Measurements from ENCODE around the gene TAOK3. TPM values are rescaled to one million over a fixed set of nuclear protein-coding genes. Genes with fewer than 3 reads are reported as not detected.

The TAOK3 gene
- total and polyA plus RNA-seq, 9 of the 15 experiments (the other 6 are each of a cell fraction or from before 2014, with no cell fraction given) = 24.3 to 83.5 (median 47.1) TPM

DNA sequence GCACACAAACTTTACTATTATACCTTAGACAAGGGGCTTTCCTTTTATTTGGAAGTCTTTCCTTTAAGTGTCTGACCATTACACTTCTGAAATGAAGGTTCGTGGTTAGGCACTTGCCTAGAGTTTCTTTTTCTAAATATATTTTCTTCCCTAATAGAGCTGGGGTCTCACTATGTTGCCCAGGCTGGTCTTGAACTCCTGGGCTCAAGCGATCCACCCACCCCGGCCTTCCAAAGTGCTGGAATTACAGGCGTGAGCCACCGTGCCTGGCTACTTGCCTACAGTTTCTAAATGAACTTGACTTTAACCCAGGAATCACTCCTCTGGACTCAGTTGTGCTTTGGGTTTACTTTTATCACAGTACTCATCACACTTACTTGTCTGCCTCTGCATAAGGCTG is 179.2 kb downstream of the TAOK3 start:
- Histone ChIP-seq H3K9me3 (replicated peaks; ENCODE audit: control insufficient read depth, insufficient read depth, low read depth, low read length) (no peaks in the 10 kb centered on the region), H3K4me2 (ENCODE audit: insufficient read depth, low read length) (no peak overlapping the region), H3K27ac (ENCODE audit: extremely low read depth, low read depth, low read length) (no peak overlapping the region), H3K4me3 (no peak overlapping the region), H2AFZ (ENCODE audit: low read depth, low read length) (no peak overlapping the region), H3K27me3 (ENCODE audit: control insufficient read depth in 2 of 2, insufficient read depth in 2 of 2, low read length in 2 of 2) (no peaks in the 10 kb centered on the region), H4K20me1 (replicated peaks; ENCODE audit: control insufficient read depth, insufficient read depth, low read length) (no peaks in the 10 kb centered on the region), H3K79me2 (ENCODE audit: control insufficient read depth, insufficient read depth, low read length) (no peaks in the 10 kb centered on the region), H3K36me3 (ENCODE audit: control insufficient read depth, insufficient read depth, low read length) (peaks cover 45% of the 10 kb centered on the region; the same call in 1 of the 3 replicates), H3K4me1 (replicated peaks in 1 of 2; ENCODE audit: control insufficient read depth in 2 of 2, insufficient read depth in 2 of 2, low read length in 2 of 2) (peaks cover 0 to 3% of the 10 kb centered on the region in 2 experiments; a peak in 2 of 5 replicates), H3K9me1 (ENCODE audit: control insufficient read depth, insufficient read depth, low read length) (no peaks in the 10 kb centered on the region), H3K9ac (ENCODE audit: insufficient read depth in 1 of 2, low read depth in 2 of 2, low read length in 2 of 2) (no peak overlapping the region)
- DNase-seq (ENCODE audit: extremely low read depth in 1 of 4, low spot score in 3 of 4) (no peak), FAIRE-seq (no peak), ATAC-seq (no peak)
- in situ Hi-C loops (cut with MboI) = loop anchor here (25.0 kb wide), 1 partner anchor 169 kb away; the partner anchor contains the start of gene TAOK3
- CTCF ChIA-PET (ENCODE audit: low intra/inter-chr PET ratio) = no interaction called here
- intact Hi-C loops (cut with micrococcal nuclease) = no loop called here
- no peak for TF ChIP-seq PCBP2 (IDR thresholded peaks at IDR 0.05; ENCODE audit: low read depth, low read length, poor library complexity, severe bottlenecking)
- TF ChIP-seq, protein P1, sequence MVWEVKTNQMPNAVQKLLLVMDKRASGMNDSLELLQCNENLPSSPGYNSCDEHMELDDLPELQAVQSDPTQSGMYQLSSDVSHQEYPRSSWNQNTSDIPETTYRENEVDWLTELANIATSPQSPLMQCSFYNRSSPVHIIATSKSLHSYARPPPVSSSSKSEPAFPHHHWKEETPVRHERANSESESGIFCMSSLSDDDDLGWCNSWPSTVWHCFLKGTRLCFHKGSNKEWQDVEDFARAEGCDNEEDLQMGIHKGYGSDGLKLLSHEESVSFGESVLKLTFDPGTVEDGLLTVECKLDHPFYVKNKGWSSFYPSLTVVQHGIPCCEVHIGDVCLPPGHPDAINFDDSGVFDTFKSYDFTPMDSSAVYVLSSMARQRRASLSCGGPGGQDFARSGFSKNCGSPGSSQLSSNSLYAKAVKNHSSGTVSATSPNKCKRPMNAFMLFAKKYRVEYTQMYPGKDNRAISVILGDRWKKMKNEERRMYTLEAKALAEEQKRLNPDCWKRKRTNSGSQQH (CRISPR knock-in tag; IDR thresholded peaks at IDR 0.05) = no peak
- BruUV-seq (replicated peaks) = no TSS peak
- WGBS (ENCODE audit: insufficient coverage, low coverage, missing lambda C conversion rate) = 89% methylated on average over 5 of the region's 5 CpGs
- POLR2A ChIA-PET = no interaction called here

DNA sequence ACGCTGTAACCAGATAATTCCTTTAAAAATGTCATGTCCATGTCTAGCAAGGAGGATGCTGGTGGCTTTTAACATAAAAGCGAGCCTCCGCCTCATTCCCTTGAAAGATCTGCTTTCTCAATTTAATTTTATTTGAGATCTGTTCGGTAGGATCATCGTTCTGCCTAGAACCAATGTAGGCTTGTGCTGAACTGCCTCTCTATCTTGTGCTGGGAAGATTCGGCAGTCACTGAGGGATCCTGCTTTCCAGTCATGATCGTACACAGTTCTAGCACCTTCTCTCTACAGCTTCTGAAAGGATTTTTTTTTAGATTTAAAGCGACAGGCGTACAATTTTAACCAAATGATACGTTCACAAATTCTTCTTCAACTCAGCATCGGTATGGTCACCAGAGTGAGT is 182.4 kb downstream of the TAOK3 start:
- Histone ChIP-seq H2AFZ (ENCODE audit: low read depth, low read length) (no peak overlapping the region), H3K4me1 (replicated peaks in 1 of 2; ENCODE audit: control insufficient read depth in 2 of 2, insufficient read depth in 2 of 2, low read length in 2 of 2) (peaks cover 0 to 10% of the 10 kb centered on the region in 2 experiments; a peak in 3 of 5 replicates), H3K9ac (ENCODE audit: insufficient read depth in 1 of 2, low read depth in 2 of 2, low read length in 2 of 2) (no peak overlapping the region), H3K27ac (ENCODE audit: extremely low read depth, low read depth, low read length) (no peak overlapping the region), H3K9me1 (ENCODE audit: control insufficient read depth, insufficient read depth, low read length) (no peaks in the 10 kb centered on the region), H3K27me3 (ENCODE audit: control insufficient read depth in 2 of 2, insufficient read depth in 2 of 2, low read length in 2 of 2) (no peaks in the 10 kb centered on the region), H3K79me2 (ENCODE audit: control insufficient read depth, insufficient read depth, low read length) (no peaks in the 10 kb centered on the region), H4K20me1 (replicated peaks; ENCODE audit: control insufficient read depth, insufficient read depth, low read length) (no peaks in the 10 kb centered on the region), H3K9me3 (replicated peaks; ENCODE audit: control insufficient read depth, insufficient read depth, low read depth, low read length) (no peaks in the 10 kb centered on the region), H3K36me3 (ENCODE audit: control insufficient read depth, insufficient read depth, low read length) (peaks cover 38% of the 10 kb centered on the region; the same call in 1 of the 3 replicates), H3K4me2 (ENCODE audit: insufficient read depth, low read length) (no peak overlapping the region), H3K4me3 (no peak overlapping the region)
- CTCF ChIA-PET (ENCODE audit: low intra/inter-chr PET ratio) = no interaction called here
- POLR2A ChIA-PET = interaction anchor here (0.5 to 0.7 kb wide), 2 partner anchors 30 to 1489 kb away, joined by 3 read pairs; no protein-coding TSS in a partner anchor
- ATAC-seq (no peak), DNase-seq (ENCODE audit: extremely low read depth in 1 of 4, low spot score in 3 of 4) (no peak), FAIRE-seq (no peak)
- peak; percentile 79 for TF ChIP-seq ZNF384 (IDR thresholded peaks at IDR 0.05; ENCODE audit: low read depth, low read length)
- TF ChIP-seq, protein P2, sequence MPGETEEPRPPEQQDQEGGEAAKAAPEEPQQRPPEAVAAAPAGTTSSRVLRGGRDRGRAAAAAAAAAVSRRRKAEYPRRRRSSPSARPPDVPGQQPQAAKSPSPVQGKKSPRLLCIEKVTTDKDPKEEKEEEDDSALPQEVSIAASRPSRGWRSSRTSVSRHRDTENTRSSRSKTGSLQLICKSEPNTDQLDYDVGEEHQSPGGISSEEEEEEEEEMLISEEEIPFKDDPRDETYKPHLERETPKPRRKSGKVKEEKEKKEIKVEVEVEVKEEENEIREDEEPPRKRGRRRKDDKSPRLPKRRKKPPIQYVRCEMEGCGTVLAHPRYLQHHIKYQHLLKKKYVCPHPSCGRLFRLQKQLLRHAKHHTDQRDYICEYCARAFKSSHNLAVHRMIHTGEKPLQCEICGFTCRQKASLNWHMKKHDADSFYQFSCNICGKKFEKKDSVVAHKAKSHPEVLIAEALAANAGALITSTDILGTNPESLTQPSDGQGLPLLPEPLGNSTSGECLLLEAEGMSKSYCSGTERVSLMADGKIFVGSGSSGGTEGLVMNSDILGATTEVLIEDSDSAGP (CRISPR knock-in tag; IDR thresholded peaks at IDR 0.05) = peak; percentile 73
- TF ChIP-seq ZNF143 (CRISPR knock-in tag; IDR thresholded peaks at IDR 0.05) = no peak
- no peak for TF ChIP-seq CXXC5 (CRISPR knock-in tag; IDR thresholded peaks at IDR 0.05)
- intact Hi-C loops (cut with micrococcal nuclease) = no loop called here
- no TSS peak for BruUV-seq (replicated peaks)
- 88% methylated on average over 11 of the region's 11 CpGs for WGBS (ENCODE audit: insufficient coverage, low coverage, missing lambda C conversion rate)
- in situ Hi-C loops (cut with MboI) = loop anchor here (25.0 kb wide), 1 partner anchor 172 kb away; the partner anchor contains the start of gene TAOK3

Measured in K562 (cell line).